Activated CD4-positive, CD25-positive, alpha-beta regulatory T cell treated with anti-CD3 and anti-CD28 coated beads, Interleukin-2, amount 50 U/mL, for 16 hours (primary cell): ENCODE data around the gene PPM1J.

ENCODE experiments used
- DNase-seq: peaks from one replicate; pipeline ENCODE4 v3.0.0-alpha.2; 2020; ENCODE audit warnings: low read depth, low spot score

PPM1J gene

GRCh38 chr1:112704391-112704933 is 10.7 kb downstream of the PPM1J start:
- no peak for DNase-seq

- DNase-seq = no peak
Measured at GRCh38 chr1:112703706-112704105, 11.4 kb downstream of the PPM1J start.

GRCh38 chr1:112702420-112703261 is 12.5 kb downstream of the PPM1J start:
- DNase-seq = no peak

- DNase-seq = no peak
Measured at GRCh38 chr1:112702067-112702395, 13.1 kb downstream of the PPM1J start.

GRCh38 chr1:112701227-112702066 is 13.7 kb downstream of the PPM1J start:
- DNase-seq = no peak

- DNase-seq = no peak
Measured at GRCh38 chr1:112700290-112701226, 14.6 kb downstream of the PPM1J start.

- DNase-seq = no peak
Measured at GRCh38 chr1:112699425-112700144, 15.5 kb downstream of the PPM1J start.

- no peak for DNase-seq
Measured at GRCh38 chr1:112698366-112699310, 16.5 kb downstream of the PPM1J start.

GRCh38 chr1:112697781-112698201 is 17.3 kb downstream of the PPM1J start:
- DNase-seq = no peak

- DNase-seq = no peak
Measured at GRCh38 chr1:112696578-112697314, 18.4 kb downstream of the PPM1J start.

- no peak for DNase-seq
Measured at GRCh38 chr1:112695276-112695675, 19.9 kb downstream of the PPM1J start.

- no peak for DNase-seq
Measured at GRCh38 chr1:112694363-112694929, 20.7 kb downstream of the PPM1J start.

- no peak for DNase-seq
Measured at GRCh38 chr1:112693821-112694220, 21.3 kb downstream of the PPM1J start.

- no peak for DNase-seq
Measured at GRCh38 chr1:112692681-112693080, 22.5 kb downstream of the PPM1J start.

GRCh38 chr1:112689842-112690237 is 25.3 kb downstream of the PPM1J start:
- no peak for DNase-seq

- no peak for DNase-seq
Measured at GRCh38 chr1:112689196-112689841, 25.8 kb downstream of the PPM1J start.

GRCh38 chr1:112688781-112689193 is 26.3 kb downstream of the PPM1J start:
- DNase-seq = no peak
